RPMI7951 (cell line): ENCODE measurements around the gene CHDH. TPM values are rescaled to one million over a fixed set of nuclear protein-coding genes. Genes with fewer than 3 reads are reported as not detected.

Source experiments
- DNase-seq: peaks from one replicate; pipeline ENCODE4 v3.0.0-alpha.2; 2012; ENCODE audit warnings: low read depth
- total RNA-seq: library from RNA; depleted of rRNA; stranded (reverse); fragments of >200 nt; shearing (Covaris generic); gene quantifications from 2 replicates; pipeline ENCODE4 v1.2.3, GENCODE V29; 2014

Gene CHDH
- total RNA-seq, 1 experiment from 2014 or later = not detected

DNA sequence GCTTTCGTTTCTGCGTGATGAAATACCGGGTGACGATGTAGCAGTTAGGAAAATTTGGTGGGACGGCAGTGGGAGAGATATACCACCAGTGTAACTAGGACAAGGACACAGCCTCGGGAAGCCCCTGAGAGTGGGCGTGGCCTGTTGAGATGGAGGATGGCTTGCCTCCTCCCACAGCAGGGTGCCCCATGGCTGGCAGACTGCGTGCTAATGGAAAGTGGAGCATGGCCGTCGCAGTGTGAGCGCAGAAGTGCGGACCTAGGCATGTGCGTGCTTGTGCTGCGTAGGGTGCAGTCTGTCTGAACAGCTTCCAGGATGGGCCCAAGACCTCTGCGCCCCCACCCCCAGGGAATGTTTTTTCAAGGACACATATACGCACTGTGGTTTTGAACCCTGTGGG is 56.8 kb downstream of the CHDH start:
- no peak for DNase-seq

- DNase-seq = no peak
Observed at GRCh38 chr3:53788038-53788437, 58.2 kb downstream of the CHDH start.

DNA sequence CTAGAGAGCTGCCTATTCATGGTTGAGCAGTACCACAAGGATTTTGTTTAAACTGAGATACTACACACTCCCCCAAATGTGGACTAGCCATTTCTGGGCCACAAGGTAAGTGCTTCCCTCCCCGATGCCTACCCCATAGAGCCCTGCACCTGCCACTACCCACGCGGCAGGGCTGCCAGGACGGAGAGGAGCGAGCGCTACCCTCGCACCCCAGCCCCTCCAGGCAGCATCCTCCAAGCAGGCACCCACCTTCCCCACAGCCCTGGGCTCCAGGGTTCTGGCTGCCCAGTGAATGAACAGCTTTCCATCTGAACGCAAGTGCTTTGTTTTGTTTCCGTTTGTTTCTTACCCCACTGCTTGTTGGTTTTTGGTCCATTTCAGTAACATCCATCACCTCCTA is 59.2 kb downstream of the CHDH start:
- no peak for DNase-seq

- DNase-seq = no peak
Observed at GRCh38 chr3:53780806-53781205, 65.4 kb downstream of the CHDH start.

GRCh38 chr3:53780171-53780570 is 66.0 kb downstream of the CHDH start:
- DNase-seq = no peak

DNA sequence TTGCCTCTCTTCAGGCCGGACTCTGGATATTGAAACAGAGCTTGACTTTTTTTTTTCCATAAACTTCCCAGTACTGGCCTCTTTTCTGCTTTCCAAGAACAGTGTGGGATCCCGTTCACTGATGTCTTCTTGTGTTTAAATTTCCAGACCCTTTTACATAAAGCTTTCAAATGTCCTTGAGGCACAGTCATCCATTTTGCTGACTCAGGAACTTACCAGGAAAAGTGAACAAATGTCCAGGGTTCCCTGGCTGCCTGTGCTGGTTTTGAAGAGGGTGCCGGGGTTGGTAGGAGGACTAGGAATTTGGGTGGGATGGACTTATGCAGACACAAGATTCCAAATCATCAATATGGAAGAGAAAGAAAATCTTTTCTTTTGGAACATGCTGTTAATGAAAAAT is 68.1 kb downstream of the CHDH start:
- no peak for DNase-seq

DNA sequence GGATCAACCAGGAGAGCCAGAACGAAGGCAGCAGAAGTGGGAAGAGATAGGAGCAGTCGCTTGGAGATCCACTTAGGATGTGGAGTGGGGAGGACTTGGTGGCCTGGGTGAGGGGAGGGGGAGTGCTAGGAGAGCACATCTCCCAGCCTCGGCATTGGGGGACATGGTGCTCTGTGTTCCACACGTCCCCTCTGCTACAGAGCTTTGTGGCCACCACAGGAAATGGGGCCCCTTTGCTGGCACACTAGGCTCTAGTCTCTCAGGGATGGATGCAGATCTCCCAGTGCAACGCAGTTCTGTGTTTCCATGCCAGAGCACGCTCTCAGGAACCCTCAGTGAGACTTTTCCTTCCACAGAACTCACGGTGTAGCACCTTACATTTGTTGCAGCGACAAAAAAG is 68.8 kb downstream of the CHDH start:
- DNase-seq = no peak

DNA sequence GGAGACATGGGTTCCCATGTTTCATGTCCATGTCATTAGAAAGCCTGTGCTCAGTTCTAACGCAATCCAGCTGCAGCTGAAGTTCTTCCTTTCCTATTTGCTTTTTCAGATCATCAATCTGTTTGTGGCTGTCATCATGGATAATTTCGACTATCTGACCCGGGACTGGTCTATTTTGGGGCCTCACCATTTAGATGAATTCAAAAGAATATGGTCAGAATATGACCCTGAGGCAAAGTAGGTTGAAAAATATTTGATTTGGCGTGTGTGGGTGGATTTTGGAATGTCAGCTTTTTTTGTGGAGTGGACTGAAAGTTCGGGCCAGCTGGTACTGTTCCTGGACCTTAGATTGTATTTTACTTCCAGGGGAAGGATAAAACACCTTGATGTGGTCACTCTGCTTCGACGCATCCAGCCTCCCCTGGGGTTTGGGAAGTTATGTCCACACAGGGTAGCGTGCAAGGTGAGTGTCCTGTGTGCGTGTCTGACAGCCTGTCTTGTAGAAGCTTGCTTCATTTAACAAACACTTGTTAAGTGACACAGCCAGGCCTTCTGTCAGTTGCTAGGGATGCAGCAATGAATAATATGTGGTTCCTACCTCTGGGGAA is 69.6 kb downstream of the CHDH start:
- peak; percentile 37 for DNase-seq

DNA sequence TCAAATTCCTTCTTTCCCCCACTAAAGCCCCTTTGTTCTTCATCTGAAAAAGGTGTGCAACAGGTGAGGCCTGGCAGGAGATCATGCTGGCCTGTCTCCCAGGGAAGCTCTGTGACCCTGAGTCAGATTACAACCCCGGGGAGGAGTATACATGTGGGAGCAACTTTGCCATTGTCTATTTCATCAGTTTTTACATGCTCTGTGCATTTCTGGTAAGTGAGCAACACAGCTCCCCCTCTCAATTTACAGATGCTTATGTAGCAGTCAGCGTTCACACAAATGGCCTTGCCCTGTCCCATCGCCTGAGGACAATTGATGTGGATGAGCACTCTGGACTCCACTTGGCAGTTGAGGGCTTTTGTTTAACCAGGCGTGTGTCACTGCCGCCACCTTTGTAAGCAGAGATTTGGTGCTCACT is 70.4 kb downstream of the CHDH start:
- peak; percentile 15 for DNase-seq

GRCh38 chr3:53775018-53775417 is 71.2 kb downstream of the CHDH start:
- no peak for DNase-seq

DNA sequence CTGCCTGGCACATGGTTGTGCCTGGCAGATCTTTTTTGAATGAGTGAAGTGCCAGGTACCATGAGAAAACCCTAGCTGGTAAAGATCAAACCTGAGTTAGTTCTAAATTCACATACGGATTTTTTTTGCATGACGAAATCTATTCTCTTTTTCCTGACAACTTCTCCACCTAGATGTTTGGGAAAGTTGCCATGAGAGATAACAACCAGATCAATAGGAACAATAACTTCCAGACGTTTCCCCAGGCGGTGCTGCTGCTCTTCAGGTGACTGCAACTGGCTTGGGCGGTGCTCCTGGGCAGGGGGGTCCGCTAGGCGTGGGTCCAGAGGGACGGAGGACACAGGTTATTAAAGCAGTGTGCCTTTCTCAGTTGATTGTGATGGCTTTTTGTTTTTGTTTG is 71.8 kb downstream of the CHDH start:
- no peak for DNase-seq

- peak; percentile 25 for DNase-seq
Observed at GRCh38 chr3:53773611-53774368, 72.4 kb downstream of the CHDH start.

DNA sequence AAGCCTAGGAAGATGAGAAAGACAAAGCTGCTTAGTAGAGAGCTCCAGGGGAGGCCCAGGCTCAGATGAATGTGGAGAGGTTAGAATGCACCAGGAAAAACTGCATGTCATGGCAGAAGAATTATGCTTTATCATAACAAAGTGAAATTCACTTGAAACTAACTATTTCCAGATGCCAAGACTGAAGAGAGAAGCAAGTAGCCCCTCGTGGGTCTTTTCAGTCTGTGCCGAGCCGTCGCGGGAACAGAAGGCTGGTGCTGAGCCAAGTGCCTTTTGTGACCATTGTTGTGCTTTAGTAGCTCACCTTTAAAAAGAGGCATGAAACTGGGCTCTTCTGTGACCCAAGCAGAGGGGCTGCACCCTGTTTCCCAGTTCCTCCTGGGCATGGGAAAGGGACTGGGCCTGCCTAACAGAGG is 73.2 kb downstream of the CHDH start:
- no peak for DNase-seq

DNA sequence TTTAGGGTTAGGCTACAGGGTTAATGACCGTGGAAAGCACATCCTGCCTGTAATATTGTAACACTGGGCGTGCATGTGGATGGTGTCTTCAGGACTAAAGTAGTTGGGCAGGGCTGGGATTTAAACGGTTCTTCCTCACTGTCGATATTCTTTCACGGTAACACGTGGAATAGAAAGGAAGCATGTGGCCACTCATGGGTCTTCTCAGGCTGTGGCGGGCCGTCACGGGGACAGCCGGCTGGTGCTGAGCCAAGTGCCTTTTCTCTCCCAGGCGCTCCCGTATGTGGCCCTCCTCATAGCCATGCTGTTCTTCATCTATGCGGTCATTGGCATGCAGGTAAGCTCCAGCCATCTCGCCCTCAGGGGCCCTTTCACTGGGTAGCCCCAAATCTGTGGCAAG is 73.7 kb downstream of the CHDH start:
- no peak for DNase-seq

DNA sequence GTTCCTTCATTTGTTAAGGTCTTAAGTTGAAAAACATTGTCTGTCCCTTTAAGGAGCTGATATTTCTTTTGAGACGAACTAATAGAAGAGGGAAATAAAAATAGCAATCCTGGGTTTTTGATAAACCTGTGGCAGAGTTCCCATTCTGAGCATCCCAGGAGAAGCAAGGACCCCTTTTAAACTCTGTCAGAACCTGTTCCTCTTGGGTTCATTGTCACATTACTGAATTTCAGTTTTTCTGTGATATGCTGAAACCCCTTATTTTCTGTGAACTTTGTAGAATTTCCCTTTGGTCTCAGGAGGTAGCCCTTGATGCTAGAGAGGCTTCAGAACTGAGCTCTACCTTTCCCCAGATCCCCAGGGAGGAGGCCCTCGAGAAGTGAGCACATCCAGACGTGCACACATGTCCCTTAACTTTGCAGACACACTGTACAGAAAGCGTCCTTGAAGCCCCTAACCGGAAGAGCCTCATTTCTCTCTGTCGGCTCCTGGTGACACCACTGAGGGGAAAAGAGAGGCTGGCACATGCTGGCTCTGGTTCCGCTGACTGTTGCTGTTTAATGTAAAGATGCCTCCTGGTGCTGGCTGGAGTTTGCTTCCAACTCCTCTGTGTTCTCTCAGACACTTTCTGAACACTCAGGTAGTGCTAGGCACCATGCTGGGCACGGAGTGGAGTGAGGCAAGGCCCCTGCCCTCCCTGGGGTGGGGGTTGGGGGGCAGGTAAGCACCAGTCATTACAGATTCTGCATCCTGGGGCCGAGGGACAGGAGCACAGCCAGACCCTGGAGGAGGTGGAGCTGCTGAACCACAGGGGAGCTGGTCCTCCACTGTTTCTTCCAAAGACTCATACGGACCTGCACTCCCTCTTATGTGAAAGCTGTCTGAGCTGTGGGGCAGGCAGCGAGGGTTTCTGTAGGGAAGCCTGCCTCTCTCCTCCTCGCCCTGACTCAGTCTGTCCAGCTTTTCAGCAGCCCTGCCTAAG is 77.5 kb downstream of the CHDH start:
- no peak for DNase-seq

DNA sequence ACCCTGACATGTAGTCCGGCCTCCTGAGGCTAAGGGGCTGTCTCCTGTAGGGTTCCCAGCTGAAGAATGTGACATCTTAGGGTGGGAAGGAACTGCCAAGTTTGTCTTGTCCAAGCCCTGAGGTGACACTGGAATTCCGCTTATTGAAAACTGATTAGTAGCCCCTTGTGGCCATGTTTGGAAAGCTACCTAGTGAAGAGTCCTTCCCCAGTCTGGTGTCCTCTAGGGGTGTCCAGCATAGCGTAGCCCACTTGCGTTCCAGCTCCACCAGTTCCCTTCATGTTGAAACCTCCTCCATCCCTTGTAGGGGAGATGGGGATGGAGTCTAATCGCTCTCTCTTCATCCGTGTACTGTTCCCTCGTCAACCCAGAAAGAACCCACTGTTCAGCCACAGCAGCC is 79.5 kb downstream of the CHDH start:
- DNase-seq = no peak

DNA sequence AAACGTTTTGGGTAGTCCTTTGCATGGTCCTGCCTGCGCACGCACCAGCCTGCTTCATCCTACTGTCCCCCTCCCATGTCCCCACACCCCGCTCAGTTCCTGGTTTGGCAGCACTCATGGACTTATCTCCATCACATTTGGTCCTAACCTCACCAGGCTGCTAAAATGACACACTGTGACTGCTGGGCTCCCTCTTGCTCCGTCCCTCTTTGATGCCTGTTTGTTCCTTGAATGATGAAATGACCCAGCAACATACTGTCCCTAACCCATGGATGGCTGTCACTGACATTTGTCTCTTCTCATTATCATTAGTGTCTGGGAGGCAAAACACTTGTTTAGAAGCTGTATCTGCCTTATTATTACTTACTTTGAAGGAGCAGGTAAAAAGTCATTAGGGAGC is 80.5 kb downstream of the CHDH start:
- DNase-seq = no peak

DNA sequence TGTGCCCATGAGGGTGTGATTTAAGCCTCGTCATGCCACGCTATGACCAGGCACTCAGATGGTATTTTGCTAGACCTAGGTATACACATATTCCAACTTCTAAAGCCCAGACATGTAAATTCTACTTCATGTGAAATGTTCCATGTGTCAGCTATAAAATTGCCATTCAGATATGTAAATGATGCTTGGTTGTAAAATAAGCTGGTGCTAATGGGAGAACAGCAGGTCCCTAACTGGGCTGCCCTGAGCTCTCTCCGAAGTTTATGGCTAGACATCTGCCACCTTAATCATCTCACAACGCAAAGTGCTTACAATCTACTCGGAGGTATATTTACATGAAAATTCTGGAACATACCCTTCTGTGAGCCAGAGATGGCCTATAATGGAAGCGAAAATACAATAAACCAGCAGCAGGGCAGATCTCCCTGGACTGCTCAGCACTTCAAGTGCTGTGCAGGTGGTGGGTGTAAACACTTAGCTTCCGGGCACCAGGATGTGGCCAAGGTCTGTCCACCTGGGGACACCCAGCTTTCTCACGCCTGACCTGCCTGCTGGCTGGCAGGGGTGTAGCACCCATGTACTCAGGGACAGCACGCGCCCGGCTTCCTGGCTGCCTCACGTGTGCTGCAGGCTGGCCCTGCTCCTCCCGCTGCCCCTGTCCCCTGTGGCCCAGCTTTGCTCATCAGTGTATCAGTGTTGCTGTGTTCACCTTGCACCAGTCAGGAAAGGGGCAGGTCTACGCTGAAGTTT is 82.0 kb downstream of the CHDH start:
- no peak for DNase-seq

DNA sequence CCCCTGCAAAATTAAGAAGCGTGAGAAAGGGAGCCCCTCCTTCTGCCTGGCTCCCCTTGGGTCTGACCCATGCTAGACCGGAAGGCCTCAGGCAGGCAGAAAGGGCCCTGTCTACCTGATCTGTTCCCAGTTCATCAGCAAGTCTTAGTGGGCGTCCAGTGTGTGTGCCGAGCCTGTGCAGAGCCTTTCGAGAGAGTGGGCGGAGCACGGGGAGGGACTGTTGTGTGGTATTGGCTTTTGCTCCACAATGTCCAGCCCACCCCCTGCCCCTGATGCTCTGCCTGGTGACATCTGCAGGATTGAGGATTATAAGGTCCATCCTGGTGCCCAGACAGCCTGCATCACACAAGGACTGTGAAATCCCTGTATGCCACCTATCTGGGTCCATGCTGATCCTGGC is 82.9 kb downstream of the CHDH start:
- no peak for DNase-seq
